HG03520 (cell line): ENCODE measurements around the gene BTG1.
A peak's percentile ranks its signal among the peaks of the same experiment; 100 is the strongest.

Experiments
- ATAC-seq: cut with Tn5 transposase; IDR thresholded peaks from one replicate; pipeline ENCODE4 v1.9.1; 2021; ENCODE audit warnings: mild to moderate bottlenecking, moderate library complexity; ENCODE audit not compliant: unreplicated experiment

Gene BTG1

GRCh38 chr12:92134638-92135274 lies 10.9 kb downstream of the BTG1 start:
- no peak for ATAC-seq

DNA sequence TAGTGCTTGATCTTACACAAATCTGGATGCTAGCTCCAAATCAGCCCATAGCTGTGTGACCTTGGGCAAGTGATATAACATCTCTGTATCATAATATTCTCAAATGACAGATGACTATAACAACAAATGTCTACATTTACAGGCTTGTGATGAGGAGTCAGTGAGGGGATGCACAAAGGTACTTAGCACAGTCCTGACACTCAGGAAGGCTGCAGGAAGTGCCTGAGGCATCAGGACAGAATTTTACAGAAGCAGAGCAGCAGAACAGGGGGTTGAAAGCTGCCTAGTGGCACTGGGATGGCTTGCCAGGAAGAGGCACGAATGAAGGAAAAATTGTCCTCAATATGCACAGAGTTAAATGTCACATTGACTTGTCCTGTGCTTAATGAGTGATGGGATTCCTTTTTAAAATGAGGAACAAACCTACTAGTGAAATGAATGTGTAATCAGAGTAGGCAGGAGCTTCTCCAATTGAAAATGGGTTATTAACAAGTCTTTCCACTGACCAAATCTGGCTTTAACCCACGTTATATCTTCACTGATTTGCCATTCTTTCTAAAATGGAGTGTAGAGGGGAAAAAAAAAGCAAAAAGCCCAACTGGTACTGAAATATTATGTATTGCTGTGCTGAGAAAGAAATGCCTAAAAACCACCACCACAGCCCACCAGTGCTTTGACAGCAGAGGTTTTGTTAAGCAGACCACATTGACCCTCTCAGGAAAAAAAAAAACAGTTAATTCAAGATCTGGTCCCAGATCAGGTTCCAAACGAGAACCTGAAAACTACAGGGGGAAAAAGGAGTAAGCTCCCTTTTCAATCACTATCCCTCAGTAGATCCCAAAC lies 11.6 kb downstream of the BTG1 start:
- ATAC-seq, result peak; percentile 33

- ATAC-seq, result no peak
These were observed 12.5 kb downstream of the BTG1 start for GRCh38 chr12:92133171-92133570.

DNA sequence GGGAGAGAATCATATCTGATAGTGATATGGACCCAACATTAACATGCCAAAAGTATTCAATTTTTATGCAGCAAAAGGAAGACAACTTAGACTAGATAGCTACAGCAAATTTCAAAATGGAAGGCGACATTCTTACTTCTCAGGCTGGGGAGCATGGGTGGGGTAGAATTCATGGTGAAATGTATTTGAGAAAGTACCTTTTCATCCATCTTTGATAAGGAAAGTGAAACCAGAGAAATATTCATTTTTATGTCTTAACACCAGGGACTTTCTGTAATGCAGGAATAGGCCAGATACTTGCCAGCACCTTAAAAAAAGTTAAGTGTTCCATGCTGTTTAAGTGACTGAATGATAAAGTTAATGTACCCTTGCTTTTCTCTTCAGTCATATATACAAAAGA lies 13.4 kb downstream of the BTG1 start:
- ATAC-seq, result no peak

GRCh38 chr12:92130999-92131398 lies 14.6 kb downstream of the BTG1 start:
- ATAC-seq, result no peak

- no peak for ATAC-seq
These were observed 16.0 kb downstream of the BTG1 start for GRCh38 chr12:92129609-92130008.

DNA sequence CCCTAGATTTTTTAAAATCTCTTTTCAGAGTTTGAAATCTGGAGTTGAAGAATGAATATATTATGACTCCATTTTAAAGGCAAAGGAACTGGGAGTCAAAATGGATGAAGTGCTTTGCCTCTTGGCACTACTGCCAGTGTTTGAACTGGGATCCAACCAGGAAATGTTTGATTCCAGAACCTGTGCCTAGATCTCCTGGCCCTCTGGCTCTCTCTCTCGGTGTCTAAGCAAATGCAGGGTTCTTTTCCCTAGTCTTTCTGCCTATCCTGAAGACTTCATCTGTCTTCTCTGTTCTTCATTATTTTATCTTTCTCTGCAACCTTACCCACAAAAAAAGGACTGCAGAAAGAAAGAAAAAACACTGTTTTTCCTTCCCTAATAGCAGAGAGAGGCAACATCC lies 17.0 kb downstream of the BTG1 start:
- ATAC-seq, result no peak

DNA sequence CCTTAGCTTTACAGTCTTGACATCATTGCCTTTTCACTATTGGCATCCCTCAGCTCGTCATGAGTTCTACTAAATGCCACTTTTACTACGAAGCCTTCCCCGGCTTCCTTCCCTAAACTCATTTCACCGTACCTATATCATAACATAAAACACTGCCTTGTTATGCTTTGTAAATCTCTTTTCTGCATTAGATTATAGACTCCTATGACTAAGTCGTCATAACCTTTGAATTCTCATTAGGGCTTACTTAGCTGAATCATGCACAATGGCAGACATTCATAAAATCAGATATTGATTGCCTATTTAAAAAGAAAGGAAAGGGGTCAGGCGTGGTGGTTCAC lies 21.0 kb downstream of the BTG1 start:
- no peak for ATAC-seq

- no peak for ATAC-seq
These were observed 21.6 kb downstream of the BTG1 start for GRCh38 chr12:92123780-92124688.

- ATAC-seq, result no peak
These were observed 22.5 kb downstream of the BTG1 start for GRCh38 chr12:92122941-92123779.

DNA sequence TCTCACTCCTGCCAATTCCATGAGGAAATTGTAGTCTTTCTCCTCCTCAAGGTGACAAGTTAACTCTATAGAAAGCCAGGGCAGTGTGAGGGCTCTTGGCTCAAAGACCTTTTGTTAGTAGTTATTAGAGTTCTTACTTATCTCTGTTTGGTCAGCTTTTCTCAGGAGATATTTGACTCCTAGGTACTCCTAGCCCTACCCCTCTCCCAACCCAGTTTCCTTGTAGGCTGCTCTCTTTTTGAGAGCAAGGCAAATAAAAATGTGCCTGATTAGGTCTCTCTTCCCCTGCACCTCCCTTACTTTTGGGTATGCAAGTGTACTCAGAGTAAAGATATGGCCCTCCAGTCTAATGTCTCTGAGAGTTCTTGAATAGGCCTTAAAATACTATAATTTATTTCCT lies 23.8 kb downstream of the BTG1 start:
- ATAC-seq, result no peak

- no peak for ATAC-seq
These were observed 26.7 kb downstream of the BTG1 start for GRCh38 chr12:92118826-92119536.

DNA sequence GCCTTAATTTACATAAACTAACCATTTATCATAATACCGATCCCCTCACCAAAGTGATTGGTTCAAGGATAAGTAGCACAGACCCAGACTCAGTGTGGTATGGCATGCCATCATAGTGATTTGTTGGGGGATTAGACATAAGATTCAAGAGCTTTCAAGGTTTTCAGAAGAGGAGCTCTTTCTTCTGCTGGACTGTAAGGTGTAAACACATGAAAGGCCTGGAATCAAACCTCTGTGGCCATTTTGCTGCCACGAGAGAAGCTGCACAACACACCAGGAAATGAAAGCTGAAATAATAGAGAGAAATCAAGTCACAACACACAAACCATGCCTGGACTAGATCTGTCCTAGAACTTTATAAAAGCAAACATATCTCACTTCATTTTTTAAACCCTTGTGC lies 30.8 kb downstream of the BTG1 start:
- ATAC-seq, result no peak

GRCh38 chr12:92111256-92111655 lies 34.4 kb downstream of the BTG1 start:
- ATAC-seq, result peak; percentile 84

DNA sequence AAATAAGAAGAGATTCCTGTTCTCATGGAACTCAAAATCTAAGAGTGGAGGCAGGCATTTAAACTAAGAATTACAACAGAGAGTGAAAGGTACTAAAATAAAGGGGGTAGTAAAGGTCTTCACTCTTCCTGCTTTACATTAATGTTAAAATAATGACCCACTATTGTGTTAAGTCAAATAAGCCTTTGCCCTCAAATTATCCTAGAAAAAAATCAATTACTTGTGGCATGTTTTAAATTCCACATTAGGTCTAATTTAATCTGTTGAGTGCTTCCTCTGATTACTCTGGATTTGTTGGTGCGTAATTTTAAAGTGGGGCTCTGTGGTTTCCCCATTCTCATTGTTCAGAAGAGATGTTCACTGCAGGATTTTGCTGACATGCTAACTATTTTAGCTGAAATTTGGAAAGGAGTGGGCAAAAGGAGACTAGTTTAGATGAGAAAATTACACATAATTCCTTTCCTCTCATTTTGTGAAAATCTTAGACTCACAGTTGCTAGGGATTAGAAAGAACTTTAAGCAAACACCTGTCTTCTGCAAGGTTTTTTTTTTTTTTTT lies 35.5 kb downstream of the BTG1 start:
- ATAC-seq, result no peak

DNA sequence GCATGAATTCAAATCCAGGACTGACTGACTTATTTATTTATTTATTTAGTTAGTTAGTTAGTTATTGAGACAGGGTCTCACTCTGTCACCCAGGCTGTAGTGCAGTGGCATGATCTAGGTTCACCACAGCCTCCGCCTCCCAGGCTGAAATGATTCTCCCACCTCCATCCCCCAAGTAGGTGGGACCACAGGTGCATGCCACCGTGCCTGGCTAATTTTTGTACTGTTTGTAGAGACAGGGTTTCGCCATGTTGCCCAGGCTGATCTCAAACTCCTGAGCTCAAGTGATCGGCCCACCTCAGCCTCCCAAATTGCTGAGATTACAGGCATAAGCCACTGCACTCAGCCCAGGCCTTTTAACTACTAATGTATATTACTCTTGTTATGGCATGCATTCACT lies 36.0 kb downstream of the BTG1 start:
- no peak for ATAC-seq

GRCh38 chr12:92108651-92109050 lies 37.0 kb downstream of the BTG1 start:
- no peak for ATAC-seq

- ATAC-seq, result no peak
These were observed 38.0 kb downstream of the BTG1 start for GRCh38 chr12:92107621-92108131.

DNA sequence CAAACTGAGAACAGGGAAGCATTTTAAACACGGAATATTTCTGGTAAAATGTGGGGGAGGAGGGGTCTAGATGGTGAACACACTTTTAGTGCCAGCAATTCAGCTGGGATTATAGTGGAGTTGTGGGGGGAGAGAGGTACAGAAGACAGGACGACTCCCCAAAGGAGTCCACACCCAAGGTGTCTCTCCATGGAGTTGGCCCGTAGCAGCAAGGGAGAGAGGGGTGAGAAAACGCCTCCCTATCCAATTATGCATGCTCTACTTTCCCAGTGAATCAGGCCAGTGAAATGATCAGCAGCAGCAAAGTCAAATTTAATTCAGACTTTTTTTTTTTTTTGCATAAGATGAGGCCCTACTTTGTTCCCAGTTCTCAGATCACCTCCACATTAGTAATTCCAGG lies 38.6 kb downstream of the BTG1 start:
- ATAC-seq, result no peak

DNA sequence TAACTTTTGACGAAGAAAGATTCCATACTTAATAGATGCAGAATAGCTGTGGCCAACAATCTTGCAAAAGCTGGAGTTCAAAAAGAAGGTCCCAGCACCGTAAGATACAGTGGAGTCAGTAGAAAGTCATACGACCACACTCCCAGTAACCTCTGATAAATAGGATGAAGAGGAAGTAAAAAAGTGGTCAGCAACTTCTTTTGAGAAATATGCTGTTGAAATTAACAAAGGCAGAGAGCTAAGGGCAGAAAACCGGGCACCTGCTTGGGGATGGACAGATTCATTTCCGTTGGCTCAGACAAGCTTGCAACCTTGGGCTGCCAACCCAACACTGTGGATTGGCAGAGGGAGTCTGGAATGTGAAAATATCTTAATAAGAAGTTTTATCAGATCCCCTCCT lies 40.0 kb downstream of the BTG1 start:
- no peak for ATAC-seq
